Stimulated activated CD4-positive, alpha-beta T cell treated with anti-CD3 and anti-CD28 coated beads, Interleukin-1b, Interleukin-23, amount 100 ng/mL, for 4 hours (primary cell): ENCODE results near the gene PEAK1.

Source experiments
- DNase-seq, 2 donors: peaks; one replicate each; pipeline ENCODE4 v3.0.0-alpha.2; 2020; ENCODE audit warnings: low read depth in 2 of 2

The PEAK1 gene

GRCh38 chr15:77091097-77091496 lies 328.8 kb downstream of the PEAK1 start:
- no peak for DNase-seq

DNA sequence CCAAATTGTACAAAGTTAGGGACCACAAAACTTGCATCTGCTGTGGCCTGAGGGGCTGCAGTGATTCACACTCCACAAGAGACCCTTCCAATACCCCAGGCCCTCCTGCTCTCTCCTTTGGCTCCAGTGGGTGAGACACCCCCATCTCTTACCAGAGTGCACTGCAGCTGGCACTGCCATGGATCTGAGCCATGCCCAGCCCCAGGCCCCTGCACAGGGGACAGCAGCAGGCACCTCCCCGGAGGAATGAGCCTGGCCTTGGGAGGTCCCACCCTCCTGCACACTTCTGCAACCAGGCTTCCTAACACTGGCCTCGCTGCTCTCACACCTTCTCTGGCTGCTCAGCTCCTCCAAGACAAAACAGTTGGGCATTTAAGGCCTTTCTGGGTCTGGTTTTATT lies 332.7 kb downstream of the PEAK1 start:
- no peak for DNase-seq

GRCh38 chr15:77085297-77085696 lies 334.6 kb downstream of the PEAK1 start:
- no peak for DNase-seq

DNA sequence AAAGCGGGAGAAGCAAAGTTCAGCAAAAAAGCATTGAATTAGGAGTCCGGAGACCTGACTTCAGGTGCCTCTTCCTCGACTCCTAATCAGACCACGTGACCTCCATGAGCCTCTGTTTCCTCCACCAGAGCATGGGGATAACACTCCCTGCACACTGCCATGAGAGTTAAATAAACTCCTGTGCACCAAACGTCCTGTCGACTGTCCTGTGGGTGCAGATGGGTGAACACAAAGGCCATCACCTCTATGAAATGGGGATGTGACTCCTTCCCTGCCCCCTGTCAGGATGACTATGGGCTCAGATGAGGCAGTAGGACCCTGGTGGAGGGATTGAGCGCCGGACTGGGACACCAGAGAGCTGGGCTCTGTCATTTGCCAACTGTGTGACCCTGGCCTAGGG lies 335.5 kb downstream of the PEAK1 start:
- no peak for DNase-seq

DNA sequence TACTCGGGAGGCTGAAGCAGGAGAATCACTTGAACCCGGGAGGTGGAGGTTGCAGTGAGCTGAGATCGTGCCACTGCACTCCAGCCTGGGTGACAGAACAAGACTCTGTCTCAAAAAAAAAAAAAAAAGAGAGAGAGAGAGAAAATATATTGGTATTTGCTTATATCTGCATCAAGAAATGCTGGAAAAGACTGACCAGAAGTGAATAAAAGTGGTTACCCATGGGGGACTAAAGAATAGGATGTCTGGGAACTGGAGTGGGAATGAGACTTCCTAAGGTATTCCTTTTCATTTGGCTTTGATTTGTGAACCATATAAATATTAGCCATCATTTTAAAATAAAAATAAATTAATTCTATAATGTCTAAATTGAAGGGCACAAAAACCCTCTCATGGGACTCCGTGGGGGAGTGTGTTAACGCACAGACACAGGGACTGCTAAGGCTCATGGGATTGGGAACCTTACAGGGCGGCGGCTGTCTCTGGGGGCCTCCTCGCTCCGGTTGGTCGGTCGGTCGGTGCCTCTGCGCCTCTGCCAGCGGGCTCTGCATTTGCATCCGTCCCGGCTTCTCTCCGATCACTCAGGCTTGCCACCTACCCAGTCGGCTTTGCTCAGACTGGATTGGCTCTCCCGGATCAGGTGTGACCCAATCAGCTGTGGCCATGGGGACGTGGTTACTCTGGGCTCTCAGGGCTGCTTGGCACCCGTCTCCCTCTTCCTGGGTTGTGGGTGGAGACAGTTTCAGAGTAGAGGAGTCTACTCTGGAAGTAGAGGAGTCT lies 336.3 kb downstream of the PEAK1 start:
- DNase-seq = peak; percentile 31 to 44

- DNase-seq = no peak
These were observed 337.9 kb downstream of the PEAK1 start for GRCh38 chr15:77081971-77082370.

DNA sequence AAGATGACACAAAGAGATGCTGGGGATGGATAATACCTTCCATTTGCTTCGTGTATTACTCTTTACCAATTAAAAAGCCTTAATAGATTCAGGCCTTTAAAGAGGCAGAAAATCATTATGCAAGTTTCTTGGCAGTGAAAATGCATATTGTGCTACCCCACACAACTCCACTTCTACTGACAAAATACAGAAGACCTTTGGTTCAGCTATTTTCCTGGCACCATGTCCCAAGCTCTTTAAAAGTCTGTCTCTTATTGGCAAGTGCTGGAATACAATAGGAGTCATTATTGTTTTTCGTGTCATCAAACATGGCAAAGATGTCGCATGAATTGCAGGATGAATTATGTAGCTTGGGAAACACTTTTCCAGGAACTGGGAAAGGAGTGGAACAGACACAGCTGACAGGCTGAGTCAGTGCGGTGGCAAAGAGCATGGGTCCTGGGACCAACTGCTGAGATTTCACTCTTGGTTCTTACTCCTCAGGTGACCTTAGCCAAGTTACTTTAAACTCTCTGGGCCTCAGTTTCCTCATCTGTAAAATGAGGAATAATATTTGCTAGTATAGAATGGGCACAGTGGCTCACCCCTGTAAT lies 343.5 kb downstream of the PEAK1 start:
- DNase-seq = no peak

- DNase-seq = no peak
These were observed 344.4 kb downstream of the PEAK1 start for GRCh38 chr15:77075528-77075927.

GRCh38 chr15:77074350-77074749 lies 345.6 kb downstream of the PEAK1 start:
- DNase-seq = no peak

DNA sequence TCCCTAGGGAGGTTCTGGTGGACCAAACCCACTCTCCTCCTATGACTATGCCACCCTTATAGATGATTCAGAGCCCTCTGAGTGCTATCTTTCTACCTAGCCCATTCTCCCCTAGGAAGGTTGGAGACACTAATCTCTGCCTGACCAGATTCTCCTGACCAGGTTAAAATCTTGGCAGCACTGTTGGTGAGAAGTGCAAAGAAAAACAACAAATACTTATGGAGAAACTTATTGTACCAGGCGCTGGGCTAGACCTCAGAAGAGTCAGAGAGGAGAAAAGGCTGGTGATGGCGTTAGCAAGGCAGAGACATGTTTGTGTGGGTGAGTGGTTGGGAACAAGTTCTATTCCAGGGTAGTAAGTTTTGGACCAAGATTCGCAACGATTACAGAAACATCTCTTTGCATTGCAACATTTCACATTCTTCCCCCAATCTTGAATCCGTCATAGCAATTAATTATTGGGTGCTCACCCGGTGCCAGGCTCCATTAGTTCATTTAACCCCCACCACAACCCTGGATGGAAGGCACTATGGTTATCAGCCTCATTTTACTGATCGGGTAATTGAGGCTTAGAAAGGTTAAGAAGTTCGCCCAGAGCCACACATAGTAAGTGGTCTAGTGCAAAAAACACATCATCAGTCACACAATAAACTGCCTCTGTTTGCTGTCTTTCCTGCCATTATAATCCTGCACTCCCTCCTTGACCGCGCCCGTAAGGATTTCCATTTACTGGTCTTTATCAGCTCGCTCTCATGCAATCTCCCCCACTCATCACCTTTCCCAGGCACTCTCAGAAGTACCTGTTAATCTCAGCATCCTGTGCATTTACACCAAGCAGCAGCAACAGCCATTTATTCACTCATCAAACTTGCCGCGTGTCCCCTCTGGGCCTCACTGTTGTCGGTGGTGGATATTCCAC lies 348.3 kb downstream of the PEAK1 start:
- DNase-seq = no peak

DNA sequence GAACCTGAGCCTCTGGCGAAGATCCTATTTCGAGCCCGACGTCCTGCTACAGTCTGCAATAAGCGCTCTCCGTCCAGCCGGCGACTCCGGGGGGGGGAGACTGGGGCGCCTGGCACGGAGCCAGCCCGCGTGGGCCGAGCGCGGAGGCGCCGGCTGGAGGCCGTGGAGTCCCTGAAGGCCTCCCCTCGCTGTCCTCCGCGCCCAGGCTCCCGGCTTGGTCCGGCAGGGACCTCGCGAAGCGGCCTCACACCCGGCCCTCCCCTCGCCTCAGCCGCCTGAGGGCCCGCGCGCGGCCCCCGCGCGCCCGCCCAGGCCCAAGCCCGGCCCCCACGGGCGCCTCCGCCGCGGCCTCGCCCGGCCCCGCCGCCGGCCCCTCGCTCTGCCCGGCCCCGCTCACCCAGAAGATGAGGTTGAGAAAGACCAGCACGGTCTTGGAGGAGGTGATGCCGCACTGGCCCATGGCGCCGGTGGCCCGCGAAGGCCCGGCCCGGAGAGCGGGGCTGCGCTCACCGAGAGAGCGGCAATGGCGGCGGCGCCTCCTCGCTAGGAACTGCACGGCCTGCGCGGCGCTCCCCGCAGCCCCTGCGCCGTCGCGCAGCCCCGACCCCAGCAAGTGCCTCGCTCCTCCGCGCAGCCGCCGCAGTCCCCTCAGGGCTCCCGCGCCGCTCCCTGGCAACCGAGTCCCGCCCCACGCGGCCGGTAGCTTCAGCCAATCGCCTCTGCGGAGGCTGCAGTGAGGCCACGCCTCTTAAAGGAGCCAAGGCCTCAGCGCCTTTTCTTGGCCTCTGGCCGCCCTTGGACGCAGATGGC lies 349.2 kb downstream of the PEAK1 start, which contains the start of gene TSPAN3:
Gene TSPAN3, minus strand, starts transcription at position 615 of the 810 bp plus-strand sequence. Its CDS starts 155 bp downstream, at position 460.
- DNase-seq = peak; percentile 83 to 91

DNA sequence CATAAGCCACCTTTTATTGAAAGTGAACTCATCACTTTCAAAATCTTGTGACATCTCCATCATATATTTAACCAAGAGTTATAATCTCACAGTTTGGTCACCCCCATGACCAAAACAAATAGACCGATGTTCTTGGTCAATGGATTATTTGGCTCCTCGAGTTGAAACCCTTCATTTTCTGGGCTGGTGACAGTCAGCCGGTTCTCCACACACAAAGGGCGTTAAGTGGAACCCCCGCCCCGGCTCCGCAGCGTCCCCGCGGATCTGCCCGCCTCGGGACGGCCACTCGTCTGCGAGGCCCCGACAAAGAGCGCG lies 349.8 kb downstream of the PEAK1 start:
- no peak for DNase-seq

DNA sequence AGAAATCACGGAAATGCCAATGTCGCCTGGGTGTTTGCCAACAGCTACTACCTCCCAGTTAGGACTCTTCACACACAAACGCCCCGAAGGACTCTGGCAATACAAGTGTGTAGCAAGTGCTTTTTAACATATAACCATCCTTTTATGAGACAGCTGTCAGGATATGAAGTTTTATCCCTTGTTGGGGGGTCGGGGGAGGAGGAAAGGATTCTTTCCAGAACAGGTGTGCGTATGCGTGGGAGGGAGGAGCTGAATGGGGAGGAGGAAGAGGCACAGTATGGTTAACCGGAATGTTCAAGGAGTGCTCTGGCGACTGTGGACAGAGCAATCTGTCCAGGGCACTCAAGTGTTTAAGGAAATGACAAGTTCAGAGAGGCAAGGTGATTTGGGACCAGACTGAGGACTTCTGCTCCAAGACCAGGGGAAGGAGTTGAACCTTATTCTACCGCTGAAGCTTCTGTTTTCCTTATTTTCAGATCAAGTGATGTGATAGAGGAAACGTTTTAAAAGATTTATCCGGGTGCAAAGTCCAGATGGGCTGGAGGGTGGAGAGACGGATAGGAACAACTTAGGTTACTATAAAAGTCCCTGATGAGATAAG lies 350.3 kb downstream of the PEAK1 start:
- no peak for DNase-seq

- DNase-seq = no peak
These were observed 351.3 kb downstream of the PEAK1 start for GRCh38 chr15:77068633-77069032.

DNA sequence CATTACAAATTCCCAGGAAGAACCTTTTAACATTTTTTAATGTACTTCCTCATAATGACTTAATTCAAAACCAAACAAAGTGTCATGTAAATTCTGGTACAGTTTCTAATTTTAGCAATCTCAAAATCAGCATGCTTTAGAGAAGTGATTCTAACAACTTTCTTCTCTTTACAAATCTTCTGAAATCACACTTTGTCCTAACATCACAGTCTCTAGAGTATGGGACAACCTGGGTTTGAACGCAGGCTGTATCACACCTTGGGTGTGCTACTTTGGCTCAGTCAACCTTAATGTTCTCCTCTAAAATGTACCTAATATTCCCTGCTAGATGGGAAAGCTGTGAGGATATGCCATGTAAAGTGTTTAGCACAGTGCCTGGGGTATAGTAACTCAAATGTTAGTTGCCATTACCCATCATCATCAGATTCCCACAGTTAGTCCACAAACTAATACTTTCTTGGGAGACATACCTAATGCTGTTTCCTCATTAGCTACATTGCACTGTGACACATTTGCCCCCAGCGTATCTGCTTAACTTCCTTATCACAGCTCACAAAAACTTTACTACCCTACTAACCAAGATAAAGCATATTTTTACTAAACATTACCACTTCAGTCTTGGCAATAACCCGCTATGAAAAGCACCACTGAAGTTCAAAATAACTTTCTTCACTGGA lies 352.1 kb downstream of the PEAK1 start:
- DNase-seq = no peak

- no peak for DNase-seq
These were observed 352.8 kb downstream of the PEAK1 start for GRCh38 chr15:77066971-77067690.

GRCh38 chr15:77064539-77065308 lies 355.2 kb downstream of the PEAK1 start:
- no peak for DNase-seq

DNA sequence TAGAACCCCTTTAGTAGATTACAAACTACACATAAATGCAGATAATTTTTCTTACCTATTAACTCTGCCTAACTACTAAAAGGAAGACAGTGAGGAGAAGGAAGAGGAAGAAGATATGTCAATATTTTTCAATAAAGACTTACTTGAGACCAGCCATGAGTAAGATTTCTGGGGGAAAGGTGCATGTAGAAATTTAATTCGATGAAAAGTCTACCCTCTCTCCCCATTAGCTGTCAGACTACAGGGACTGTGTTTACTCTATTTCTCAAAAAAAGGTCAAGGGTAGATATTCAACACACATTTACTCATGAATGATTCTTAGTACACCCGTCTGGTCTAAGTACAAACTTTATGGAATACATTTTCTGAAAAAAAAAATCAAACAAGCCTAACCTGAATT lies 355.8 kb downstream of the PEAK1 start:
- no peak for DNase-seq

- DNase-seq = no peak
These were observed 356.7 kb downstream of the PEAK1 start for GRCh38 chr15:77063249-77063648.
